Activated CD4-positive, alpha-beta T cell treated with anti-CD3 and anti-CD28 coated beads, Interleukin-2, amount 50 U/mL, for 24 hours (primary cell): Measurements from ENCODE around the gene TRAF3IP1.

Experiments
- DNase-seq, 2 donors: peaks; one replicate each; pipeline ENCODE4 v3.0.0-alpha.2; 2020; ENCODE audit warnings: low read depth in 1 of 2, low spot score in 1 of 2

Gene TRAF3IP1

DNA sequence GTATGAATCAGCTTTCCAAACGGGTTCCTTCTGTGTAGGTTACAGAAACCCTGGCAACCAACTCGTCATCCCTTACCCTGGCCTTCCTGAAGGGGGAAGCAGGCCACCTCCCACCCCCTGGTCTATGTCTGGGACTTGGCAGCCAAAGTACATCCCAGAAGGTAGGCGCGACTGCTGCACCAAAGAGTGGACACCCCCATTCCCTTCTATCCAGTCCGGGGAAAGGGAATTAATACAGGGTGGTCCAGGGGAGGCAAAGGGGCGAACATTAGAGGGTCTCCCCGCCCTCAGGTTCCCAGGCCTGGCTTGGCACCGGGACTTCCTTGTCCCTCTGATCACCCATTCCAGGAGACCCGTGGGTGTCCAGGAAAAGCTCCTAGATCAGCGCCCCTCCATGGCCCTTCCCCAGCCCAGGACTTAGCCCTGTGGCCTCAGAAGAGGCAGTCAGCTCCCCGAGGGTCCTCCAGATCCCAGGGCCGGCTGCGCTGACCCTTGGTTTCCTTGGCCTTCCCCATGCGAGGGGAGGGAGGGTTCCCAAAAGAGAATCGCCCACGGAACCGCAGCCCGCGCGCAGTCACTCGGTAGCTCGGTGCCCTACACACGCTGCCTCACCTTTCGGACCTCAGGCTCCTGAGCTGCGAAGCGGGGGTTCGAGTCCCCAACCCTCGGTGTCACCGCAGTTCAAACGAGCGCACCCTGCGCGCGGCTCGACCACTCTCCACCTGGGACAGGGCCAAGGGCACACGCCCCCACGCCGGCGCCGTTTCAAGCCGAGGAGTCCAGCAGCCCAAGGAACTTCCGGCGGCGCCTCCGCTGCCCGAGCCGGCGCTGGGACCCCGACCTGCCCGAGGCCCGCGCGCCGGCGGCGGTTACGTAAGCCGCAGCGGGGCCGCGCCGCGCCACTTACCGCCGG is 32.3 kb upstream of the TRAF3IP1 start, which contains the start of gene PER2:
TSS of gene PER2 (minus strand) at position 874 of the 913 bp plus-strand sequence. CDS start 10,674 bp downstream, outside the sequence.
- DNase-seq: peak; percentile 21

DNA sequence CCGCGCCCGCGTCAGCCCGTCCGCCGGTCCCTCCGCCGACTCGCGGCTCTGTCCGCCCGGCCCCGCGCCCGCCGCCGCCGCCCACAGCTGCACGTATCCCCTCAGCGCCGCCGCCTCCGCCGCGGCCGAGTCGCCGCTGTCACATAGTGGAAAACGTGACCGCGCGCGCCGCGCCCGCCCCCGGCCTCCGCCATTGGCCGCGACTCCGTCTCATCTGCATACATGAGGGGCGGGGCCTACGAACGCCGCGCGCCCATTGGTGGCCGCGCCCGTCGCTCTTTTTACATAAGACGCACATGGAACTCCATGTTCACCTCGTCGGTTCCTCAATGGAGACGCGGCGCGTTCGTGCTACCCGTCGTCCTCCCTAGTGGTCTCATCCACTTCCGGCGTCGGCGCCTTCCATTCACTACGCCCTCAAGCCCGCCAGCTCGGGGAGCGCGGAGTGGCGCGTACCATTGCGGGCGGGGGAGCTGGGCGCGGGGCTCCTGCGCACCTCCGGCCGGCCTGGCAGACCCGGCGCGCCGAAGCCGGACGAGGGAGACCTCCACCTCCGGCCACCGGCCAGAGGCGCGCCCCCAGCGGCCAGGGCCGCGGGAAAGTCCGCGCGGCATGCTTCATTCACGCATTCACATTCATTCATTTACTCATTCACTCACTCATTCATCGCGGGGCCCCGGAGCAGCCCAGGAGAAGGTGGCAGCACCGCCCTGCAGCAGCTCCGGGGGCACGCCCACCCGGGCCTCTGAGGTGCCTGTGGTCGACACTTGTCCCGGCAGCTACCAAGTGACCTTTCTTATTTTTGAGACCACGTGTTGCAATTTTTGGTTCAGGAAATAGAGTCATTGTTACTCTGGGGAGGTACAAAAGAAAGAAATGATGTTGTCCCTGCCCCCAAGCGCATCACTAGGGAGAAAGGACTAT is 31.4 kb upstream of the TRAF3IP1 start:
- DNase-seq: peak; percentile 93 to 96

DNA sequence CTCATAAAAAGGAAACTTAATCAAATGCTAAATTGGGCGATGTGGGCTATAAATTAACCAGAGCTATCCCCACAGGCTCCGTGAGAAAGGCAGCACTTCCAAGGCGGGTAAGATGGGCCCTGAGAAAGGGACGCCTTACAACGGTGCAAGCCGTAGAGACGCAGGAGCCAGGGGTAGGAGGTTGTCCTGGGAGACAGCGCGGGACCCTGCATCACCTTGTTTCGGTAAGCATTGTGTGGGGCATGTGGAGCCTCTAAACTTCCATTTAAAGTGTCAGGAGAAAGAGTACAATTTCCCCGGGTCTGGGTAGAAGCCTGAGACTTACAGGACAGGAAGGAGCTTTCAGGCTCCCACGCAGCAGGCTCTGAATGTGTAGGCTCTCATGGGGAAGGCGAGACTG is 30.7 kb upstream of the TRAF3IP1 start:
- DNase-seq: no peak

DNA sequence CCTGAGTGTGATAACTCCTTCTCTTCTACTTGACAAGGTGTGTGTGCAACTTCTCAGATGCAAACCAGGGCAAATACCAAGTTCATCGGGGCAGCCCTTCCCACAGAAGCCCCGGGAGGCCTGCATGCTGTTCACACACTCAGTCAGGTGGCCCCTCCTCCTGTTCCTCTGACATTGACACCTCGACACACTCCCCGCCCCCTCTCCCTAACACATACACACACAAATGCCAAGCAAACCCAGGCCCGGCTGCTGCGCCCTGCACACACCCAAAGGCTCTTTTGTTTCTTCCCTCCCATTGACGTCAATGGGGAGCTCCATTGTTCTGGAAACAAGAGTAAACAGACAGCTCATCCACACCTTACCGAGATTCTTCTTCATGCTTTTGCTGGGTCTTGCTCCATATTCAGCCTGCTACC is 30.2 kb upstream of the TRAF3IP1 start:
- no peak for DNase-seq

DNA sequence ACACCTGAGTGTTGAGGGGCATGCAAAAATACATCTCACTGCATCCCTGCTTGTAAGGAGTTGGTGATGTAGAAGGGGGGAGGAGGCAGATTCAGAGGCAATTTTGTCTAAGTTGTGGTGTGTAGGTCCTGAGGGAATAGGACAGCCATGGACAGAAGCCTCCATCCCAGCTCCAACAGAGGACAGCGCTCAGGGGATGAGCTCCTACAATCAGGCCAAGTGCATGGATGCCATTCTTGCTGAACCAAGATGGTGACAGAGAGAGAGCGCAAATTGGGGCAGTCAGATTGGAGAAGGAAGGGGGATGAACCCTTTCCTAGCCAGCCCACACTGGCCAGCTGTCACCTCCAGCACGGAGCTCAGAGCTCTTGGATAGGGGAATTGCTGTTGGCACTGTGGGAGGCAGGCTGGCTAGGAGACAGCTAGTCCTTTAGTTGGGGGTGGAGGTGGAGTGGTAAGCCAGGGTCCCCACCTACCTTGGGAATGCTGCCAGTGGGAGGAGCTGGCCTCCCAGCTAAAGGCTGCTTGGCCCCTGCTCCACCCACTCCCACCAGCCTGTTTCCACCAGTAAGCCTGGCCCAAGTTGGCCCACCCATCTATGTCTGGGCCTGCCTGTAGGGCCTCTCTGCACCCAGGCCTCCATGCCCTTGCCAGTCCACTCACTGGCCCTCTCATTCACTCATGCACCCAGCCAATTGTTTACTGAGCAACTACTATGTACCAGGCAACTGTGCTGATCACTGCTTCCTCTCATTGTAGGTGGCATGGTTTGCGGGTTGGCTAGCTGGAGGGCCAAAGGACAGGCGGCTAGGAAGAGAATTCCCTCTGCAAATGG is 29.4 kb upstream of the TRAF3IP1 start:
- DNase-seq: no peak

DNA sequence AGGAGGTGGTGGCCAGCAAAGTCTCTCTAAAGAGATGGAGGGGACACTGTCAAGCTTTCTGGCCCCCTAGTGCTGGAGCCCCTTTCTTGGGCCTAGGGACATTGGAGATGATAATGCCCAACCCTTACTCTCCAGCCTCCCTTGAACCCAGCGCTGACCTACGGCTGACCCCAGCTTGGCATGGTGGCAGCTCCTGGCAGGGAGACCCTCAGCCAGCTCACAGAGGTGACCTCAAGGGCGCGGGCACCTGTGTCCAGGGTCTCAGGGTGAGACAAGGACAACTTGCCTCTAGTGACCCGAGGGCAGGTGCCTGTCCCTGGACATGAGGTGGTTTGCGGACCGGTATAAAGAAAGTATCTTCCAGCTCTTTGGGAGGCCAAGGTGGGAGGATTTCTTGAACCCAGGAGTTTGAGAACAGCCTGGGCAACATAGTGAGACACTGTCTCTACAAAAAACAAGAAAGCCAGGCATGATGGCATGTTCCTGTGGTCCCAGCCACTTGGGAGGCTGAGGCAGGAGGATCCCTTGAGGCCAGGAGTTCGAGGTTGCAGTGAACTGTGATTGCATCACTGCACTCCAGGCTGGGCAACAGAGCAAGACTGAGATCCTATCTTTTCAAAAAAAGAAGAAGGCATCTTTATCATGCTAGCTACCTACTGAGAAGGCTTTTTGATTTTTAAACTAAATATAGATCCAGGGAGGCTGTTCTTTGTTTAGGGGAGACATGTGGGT is 28.6 kb upstream of the TRAF3IP1 start:
- DNase-seq: no peak

DNA sequence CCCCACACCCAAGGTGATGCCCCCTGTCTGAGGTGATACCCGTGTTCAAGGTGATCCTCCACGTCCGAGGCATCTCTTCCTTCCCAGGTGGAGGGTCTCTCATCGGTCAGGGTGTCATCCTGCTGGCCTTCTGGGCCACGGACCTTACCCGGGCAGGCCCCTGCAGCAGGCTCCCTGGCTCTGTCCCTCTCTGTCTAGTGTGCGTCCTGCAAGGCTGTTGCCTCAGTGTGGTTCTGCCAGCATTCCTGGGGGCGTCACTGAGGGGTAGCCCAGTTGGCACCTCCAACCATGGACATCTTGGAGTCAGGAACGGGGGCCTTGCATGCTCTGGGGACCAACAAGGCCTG is 26.3 kb upstream of the TRAF3IP1 start:
- no peak for DNase-seq

DNA sequence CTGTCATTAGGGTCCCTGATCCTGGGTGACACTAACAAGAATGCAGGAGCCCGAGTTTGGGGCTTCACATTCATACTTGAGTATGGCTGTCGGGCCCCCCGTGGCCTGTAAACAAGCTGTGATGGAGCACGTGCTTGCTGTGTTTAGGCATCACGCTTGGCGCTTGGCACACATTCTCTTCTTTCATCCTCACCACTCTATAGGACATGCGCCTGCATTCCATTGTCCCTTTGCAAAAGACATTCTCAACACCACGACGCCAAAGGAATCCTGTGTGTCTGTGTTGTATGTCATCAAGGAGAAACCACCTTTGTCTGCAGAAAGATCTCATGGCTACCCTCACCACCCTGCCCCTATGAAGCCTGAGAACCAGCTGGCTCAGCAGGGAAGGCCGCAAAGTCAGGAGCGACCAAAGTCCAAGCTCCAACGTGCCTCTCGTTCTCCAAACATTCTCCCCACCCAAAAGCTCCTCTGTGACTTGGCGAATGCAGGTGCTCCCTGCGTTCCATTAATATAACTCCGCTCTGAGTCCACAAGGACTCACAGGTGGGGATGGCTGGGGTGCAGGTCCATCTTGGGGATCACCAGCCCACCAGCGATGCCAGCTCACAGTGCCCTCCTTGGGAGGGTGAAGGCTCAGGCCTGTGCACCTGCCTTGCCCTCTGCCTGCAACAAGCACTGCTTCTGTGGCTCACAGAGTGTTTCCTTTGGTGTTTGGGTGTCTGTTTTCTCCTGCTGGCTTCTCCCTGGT is 25.8 kb upstream of the TRAF3IP1 start:
- no peak for DNase-seq

DNA sequence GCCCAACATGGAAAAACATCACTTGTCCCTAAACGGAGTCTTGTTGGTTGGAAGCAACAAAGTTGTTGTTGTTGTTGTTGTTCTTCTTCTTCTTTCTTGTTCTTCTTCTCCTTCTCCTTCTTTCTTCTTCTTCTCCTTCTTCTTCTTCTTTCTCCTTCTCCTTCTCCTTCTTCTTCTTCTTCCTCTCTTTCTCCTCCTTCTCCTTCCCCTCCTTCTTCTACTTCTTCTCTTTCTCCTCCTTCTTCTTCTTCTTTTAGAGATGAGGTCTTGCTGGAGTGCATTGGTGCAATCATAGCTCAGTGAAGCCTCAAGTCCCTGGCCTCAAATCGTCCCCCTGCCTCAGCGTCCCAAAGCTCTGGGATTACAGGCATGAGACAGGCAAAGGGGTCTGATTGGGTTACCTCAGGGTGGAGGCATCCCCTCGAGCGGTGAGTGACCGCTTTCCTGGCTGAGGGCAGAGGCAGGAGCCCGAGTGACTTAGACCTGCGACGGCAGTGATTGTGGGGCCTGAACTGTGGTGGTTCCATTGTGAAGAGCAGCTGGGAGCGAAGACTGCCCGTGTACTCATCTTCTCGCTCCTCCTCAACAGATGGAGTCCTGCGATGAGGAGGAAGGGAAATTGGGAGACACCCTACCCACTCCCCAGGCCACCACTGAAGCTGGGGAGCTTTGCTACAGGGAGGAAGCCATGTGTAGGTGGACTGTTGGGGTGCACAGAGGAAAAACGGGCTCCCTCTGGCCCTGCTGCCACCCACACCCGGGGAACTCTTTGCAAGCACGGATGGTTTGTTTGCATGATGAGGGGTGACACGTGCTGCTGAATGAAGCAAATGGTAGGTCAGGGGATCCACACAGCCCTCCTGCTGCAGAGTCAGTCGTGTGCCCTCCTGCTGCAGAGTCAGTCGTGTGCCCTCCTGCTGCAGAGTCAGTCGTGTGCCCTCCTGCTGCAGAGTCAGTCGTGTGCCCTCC is 24.9 kb upstream of the TRAF3IP1 start:
- no peak for DNase-seq

DNA sequence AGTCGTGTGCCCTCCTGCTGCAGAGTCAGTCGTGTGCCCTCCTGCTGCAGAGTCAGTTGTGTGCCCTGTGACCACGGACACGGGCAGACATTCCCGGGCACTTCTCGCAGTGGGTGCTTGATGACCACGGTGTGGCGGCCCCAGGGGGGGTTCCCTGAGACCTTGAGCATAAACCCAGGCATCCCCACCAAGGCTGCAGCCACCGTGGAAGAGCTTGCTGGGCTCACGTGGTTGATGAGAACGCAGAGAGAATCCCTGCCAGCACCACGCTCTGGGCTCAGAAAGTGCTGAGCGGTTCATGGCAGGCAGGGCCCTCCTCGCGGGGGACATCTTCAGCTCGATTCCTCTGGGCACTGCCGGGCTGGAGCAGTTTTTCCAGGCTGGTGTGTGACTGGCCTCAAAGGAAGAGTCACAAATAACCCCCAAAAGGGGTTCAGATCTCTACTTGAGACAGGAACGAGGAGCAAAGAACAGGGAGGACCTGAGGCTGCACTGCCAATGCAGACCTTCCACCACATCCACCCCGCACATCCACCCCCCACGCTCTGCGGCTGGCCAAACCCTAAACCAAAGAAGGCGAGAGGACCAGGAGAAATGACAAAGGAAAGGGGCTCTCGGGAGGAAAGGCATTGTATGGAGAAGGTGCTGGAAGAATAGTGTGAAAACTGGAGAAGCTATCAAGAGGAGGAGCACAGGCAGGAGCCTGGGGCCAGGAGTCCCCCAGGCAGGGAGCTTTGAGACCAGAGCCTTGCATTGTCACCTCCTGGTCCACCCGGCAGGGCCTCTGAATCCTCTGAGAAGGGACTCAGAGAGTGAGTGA is 23.5 kb upstream of the TRAF3IP1 start:
- DNase-seq: no peak

DNA sequence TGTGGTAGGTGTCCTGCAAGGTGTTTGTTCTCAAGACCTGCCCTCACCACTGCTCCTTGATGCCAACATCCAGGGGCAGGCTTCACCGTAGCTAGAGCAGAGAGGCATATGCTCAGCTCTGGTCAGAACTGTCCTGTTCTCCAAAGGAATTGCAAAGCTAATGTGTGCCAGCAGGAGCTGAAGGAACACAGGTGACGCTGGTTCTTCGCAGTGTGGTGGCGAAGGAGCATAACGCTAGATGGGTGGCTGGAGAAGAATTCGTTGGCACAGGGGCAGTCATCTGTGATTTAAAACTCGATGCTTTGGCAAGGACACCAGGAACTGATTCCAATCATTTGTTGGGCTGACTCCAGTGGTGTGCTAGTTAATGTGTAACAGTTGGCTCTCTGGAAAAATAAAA is 20.5 kb upstream of the TRAF3IP1 start:
- DNase-seq: no peak

DNA sequence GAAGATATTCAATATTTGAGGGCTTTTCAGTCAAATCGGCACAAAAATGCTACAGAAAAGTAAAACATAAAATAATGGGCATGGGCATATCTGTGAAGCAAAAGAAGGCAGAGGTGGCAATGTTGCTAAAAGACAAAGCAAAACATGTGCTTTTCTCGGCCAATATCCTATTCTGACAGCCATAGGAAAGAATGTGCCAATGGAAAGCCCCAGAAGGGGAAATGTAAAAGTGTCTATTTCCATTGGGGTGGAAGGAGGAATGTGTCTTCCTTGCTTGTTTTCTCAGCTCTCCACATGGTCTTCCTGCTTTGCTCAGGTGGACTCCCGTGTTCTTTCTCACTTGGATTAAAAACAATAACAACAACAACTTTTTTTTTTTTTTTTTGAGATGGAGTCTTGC is 18.2 kb upstream of the TRAF3IP1 start:
- DNase-seq: no peak

DNA sequence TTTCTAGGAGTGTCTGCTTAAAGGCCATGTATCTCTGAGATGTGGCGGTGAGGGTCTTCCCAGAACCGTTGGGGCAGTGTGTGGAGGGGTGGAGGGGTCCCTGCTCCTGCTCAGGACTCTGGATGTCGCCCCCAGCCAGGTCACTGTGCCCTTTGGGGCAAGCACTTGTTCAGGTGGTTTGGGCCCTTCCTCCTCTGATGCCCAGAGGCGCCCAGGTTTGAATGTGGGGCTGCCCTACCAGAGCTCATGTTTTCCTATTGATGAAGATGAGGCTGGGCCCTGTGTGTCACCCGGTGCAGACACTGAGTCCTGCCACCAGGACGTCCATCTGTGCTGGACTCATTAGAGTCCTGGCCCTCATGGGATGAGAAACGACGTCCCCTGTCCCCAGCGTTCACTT is 17.6 kb upstream of the TRAF3IP1 start:
- DNase-seq: no peak

DNA sequence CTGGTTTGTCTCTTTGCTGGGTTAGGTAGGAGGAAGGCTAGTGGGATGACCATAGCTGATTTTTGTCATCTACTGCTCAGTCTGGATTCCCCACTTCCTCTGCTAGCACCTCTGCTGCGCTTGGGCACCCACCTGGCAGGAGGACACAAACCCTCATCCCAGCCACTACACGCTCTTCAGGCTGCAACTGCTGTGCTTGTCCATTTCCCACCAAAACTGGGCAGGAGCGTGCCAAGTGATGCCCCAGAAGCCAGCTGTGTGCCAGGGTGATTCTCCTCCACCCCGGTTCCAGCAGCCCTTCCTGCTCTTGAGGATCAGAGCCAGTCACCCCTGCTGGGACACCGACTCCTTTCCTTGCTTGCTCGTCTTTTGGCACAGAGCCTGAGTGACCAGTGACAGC is 16.2 kb upstream of the TRAF3IP1 start:
- no peak for DNase-seq

DNA sequence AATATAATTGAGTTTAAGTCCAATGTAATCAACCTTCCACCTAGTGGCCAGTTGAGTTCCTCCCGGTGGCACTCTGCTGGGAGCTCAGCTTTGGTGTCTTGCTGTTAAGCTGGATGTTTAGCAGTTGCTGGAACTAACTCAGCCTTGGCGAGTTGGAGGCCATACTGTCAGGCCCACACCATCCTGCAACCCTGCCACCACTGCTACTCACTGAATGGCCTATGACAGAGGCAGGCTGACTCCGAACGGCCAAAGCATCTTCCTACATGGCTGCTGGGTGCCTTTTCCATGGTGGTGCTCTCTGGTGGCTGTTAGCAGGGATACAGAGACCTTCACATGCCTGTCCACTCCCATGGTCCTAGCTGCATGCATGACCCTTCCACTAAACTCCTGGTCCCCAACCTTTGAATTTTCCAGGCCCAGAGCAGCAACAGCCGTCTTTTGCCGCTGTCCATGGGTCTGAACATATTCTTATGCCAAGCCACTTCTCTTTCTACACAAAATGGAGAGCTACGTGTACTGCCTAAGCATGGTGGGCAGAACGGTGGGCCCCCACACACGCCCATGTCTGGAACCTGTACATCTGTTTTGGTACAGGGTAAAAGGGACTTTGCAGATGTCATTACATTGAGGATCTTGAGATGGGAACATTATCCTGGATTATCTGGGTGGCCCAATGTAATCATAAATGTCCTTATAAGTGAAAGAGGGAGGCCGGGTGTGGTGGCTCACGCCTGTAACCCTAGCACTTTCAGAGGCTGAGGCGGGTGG is 15.0 kb upstream of the TRAF3IP1 start:
- DNase-seq: no peak

DNA sequence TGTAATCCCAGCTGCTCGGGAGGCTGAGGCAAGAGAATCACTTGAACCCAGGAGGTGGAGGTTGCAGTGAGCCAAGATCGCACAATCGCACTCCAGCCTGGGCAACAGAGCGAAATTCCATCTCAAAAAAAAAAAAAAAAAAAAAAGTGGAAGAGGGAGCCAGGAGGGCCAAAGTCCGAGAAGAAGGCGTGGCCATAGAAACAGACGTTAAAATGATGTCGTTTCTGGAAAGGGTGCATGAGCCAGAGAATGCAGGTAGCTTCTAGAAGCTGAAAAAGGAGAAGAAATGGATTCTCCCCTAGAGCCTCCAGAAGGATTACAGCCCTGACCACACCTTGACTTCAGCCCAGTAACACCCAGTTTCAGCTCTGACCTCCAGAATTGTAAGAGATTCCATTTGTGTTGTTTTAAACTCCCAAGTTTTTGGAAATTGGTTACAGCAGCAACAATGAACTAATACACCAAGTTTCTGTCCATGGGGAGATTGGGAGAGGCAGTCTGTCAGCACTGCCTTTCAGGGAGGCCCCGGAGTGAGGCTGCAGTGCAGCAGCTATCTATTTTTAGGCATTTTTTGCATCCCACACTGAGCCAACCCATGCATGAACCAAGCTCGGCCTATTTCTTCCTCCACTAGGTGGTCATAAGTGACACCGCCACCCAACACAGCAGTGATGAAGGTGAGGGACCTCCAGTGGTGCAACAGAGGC is 14.2 kb upstream of the TRAF3IP1 start:
- DNase-seq: no peak
